OCI-LY7 (cell line): ENCODE data around the gene NLN. TPM values are rescaled to one million over a fixed set of nuclear protein-coding genes. Genes with fewer than 3 reads are reported as not detected.

Experiments used
- BruUV-seq: library from RNA; stranded (reverse); fragments of 400-500 nt; replicated peaks from 2 replicates; lab custom pipeline; 2021; lab: Mats Ljungman, UMichigan
- CTCF ChIA-PET: fragments of 300-600 bp; sonication (Branson Sonifier 250); formaldehyde crosslinking; loops from one replicate; lab custom pipeline; 2022; ENCODE audit warnings: antibody characterized with exemption; ENCODE audit not compliant: unreplicated experiment; lab: Charles Lee
- POLR2A ChIA-PET: fragments of 300-600 bp; sonication (Branson Sonifier 250); formaldehyde crosslinking; loops from one replicate; lab custom pipeline; 2022; ENCODE audit warnings: antibody characterized with exemption; lab: Charles Lee
- DNase-seq: peaks from one replicate; pipeline ENCODE4 v3.0.0-alpha.2; 2015; ENCODE audit warnings: low spot score
- H2AFZ ChIP-seq: fragments of 200-600 bp; sonication (generic), shearing (Covaris generic); 2 replicates; pipeline ENCODE4 v1.6.1; 2014; ENCODE audit warnings: mild to moderate bottlenecking, antibody characterized with exemption, low read length, moderate library complexity
- H3K27ac ChIP-seq: fragments of 200-600 bp; sonication (generic); 2 replicates; pipeline ENCODE4 v1.5.1; 2014; ENCODE audit warnings: mixed run types, low read depth, mild to moderate bottlenecking, moderate library complexity, low read length, inconsistent platforms; ENCODE audit not compliant: poor library complexity, severe bottlenecking
- H3K36me3 ChIP-seq: fragments of 200-600 bp; sonication (generic); 2 replicates; pipeline ENCODE4 v1.6.1; 2014; ENCODE audit warnings: mild to moderate bottlenecking, antibody characterized with exemption, low read length, moderate library complexity, mixed read lengths; ENCODE audit not compliant: insufficient read depth
- H3K4me1 ChIP-seq: fragments of 200-600 bp; sonication (generic); 2 replicates; pipeline ENCODE4 v1.5.1; 2014; ENCODE audit warnings: mild to moderate bottlenecking, low read length; ENCODE audit not compliant: insufficient read depth, poor library complexity, severe bottlenecking
- H3K4me2 ChIP-seq: fragments of 200-600 bp; sonication (generic); 2 replicates; pipeline ENCODE4 v1.6.1; 2014; ENCODE audit warnings: mild to moderate bottlenecking, low read length
- H3K4me3 ChIP-seq: fragments of 200-600 bp; sonication (generic); 2 replicates; pipeline ENCODE4 v1.5.1; 2014; ENCODE audit warnings: mild to moderate bottlenecking, low read depth, low read length; ENCODE audit not compliant: poor library complexity, severe bottlenecking
- H3K79me2 ChIP-seq: fragments of 200-600 bp; sonication (generic); 2 replicates; pipeline ENCODE4 v1.6.1; 2016; ENCODE audit warnings: low read depth, mild to moderate bottlenecking, low read length, moderate library complexity, mixed read lengths; ENCODE audit not compliant: insufficient read depth
- H3K9me2 ChIP-seq: fragments of 200-600 bp; sonication (generic); 2 replicates; pipeline ENCODE4 v1.6.1; 2016; ENCODE audit warnings: mild to moderate bottlenecking, low read length, mixed read lengths; ENCODE audit not compliant: insufficient read depth
- H3K9me3 ChIP-seq: fragments of 200-600 bp; sonication (generic); 2 replicates; pipeline ENCODE4 v1.6.1; 2014; ENCODE audit warnings: mild to moderate bottlenecking, mixed run types, low read length, mixed read lengths
- H4K20me1 ChIP-seq: fragments of 200-600 bp; sonication (generic); 2 replicates; pipeline ENCODE4 v1.6.1; 2014; ENCODE audit warnings: mild to moderate bottlenecking, antibody characterized with exemption, low read length, moderate library complexity, mixed read lengths; ENCODE audit not compliant: insufficient read depth
- CTCF ChIP-seq: fragments of 200-600 bp; sonication (generic); conservative IDR thresholded peaks from 2 replicates; pipeline ENCODE4 v1.5.1; 2014; ENCODE audit warnings: mild to moderate bottlenecking, antibody characterized with exemption, low read length, moderate library complexity, mixed read lengths
- EZH2phosphoT487 ChIP-seq: fragments of 200-600 bp; sonication (generic); IDR thresholded peaks from 2 replicates; pipeline ENCODE4 v1.6.1; 2018; ENCODE audit warnings: low read depth, borderline replicate concordance, mild to moderate bottlenecking, mixed run types, antibody characterized with exemption, low read length, moderate library complexity, mixed read lengths
- intact Hi-C: fragments of 100-400 bp; cut with micrococcal nuclease; formaldehyde crosslinking; loops from one replicate; pipeline ENCODE4 v1.10.0; 2022; ENCODE audit not compliant: unreplicated experiment
- total RNA-seq, 2 experiments: library from RNA; depleted of rRNA in 1 of 2; stranded (reverse); fragments of >200 nt in 1 of 2; shearing (Covaris generic) in 1 of 2; gene quantifications; 2 replicates each; pipeline ENCODE4 v1.2.3, GENCODE V29; 2014 to 2022

Gene NLN
- total RNA-seq, 2 experiments from 2014 or later, result 14.9 to 26.0 TPM

GRCh38 chr5:65799857-65800256, 77.9 kb downstream of the NLN start:
- Histone ChIP-seq H3K9me2 (no peaks in the 10 kb centered on the region), H4K20me1 (no peaks in the 10 kb centered on the region), H3K36me3 (peaks cover 51% of the 10 kb centered on the region), H2AFZ (no peak overlapping the region), H3K4me1 (no peaks in the 10 kb centered on the region), H3K9me3 (peaks cover 20% of the 10 kb centered on the region; the same call in 1 of the 2 replicates), H3K79me2 (no peaks in the 10 kb centered on the region), H3K4me3 (no peak overlapping the region), H3K27ac (no peak overlapping the region), H3K4me2 (no peak overlapping the region)
- DNase-seq, result no peak
- intact Hi-C loops, result no loop called here
- BruUV-seq, result no TSS peak
- CTCF ChIA-PET, result no interaction called here
- POLR2A ChIA-PET, result interaction anchor here (0.6 kb wide), 1 partner anchor 22 kb away, joined by 3 read pairs; no protein-coding TSS in a partner anchor
- TF ChIP-seq CTCF (no peak), EZH2phosphoT487 (no peak)

- TF ChIP-seq EZH2phosphoT487, result no peak
- TF ChIP-seq CTCF, result no peak
- ChIA-PET POLR2A (interaction anchor here (1.3 kb wide), 1 partner anchor 9 kb away, joined by 3 read pairs; no protein-coding TSS in a partner anchor), CTCF (no interaction called here)
- no peak for DNase-seq
- no peaks in the 10 kb centered on the region for H3K4me1 ChIP-seq
- no peaks in the 10 kb centered on the region for H3K9me2 ChIP-seq
- H3K4me3 ChIP-seq, result no peak overlapping the region
- intact Hi-C loops, result no loop called here
- no peaks in the 10 kb centered on the region for H4K20me1 ChIP-seq
- H3K4me2 ChIP-seq, result no peak overlapping the region
- peaks cover 20% of the 10 kb centered on the region; the same call in 1 of the 2 replicates for H3K9me3 ChIP-seq
- no peak overlapping the region for H2AFZ ChIP-seq
- BruUV-seq, result no TSS peak
- peaks cover 58% of the 10 kb centered on the region for H3K36me3 ChIP-seq
- no peaks in the 10 kb centered on the region for H3K79me2 ChIP-seq
- H3K27ac ChIP-seq, result no peak overlapping the region
Measured at GRCh38 chr5:65800775-65801174, 78.8 kb downstream of the NLN start.

GRCh38 chr5:65801352-65801783, 79.4 kb downstream of the NLN start:
- ChIA-PET POLR2A (interaction anchor here (1.1 to 1.3 kb wide), 2 partner anchors 9 to 19 kb away, joined by 3 to 4 read pairs; no protein-coding TSS in a partner anchor), CTCF (no interaction called here)
- BruUV-seq, result no TSS peak
- intact Hi-C loops, result no loop called here
- no peak overlapping the region for H3K4me3 ChIP-seq
- no peak overlapping the region for H3K27ac ChIP-seq
- H3K4me2 ChIP-seq, result no peak overlapping the region
- peaks cover 58% of the 10 kb centered on the region for H3K36me3 ChIP-seq
- no peak for DNase-seq
- H3K79me2 ChIP-seq, result no peaks in the 10 kb centered on the region
- no peaks in the 10 kb centered on the region for H3K9me2 ChIP-seq
- H2AFZ ChIP-seq, result no peak overlapping the region
- TF ChIP-seq EZH2phosphoT487, result no peak
- TF ChIP-seq CTCF, result no peak
- H3K4me1 ChIP-seq, result no peaks in the 10 kb centered on the region
- H4K20me1 ChIP-seq, result no peaks in the 10 kb centered on the region
- peaks cover 20% of the 10 kb centered on the region; the same call in 1 of the 2 replicates for H3K9me3 ChIP-seq
